T47D (cell line): Measurements from ENCODE around the gene MAGI2.

Experiments used
- DNase-seq, 2 experiments: peaks; one replicate each; pipeline versions ENCODE4 v3.0.0 to v3.0.0-alpha.2; 2011 to 2012; ENCODE audit warnings: low read depth in 1 of 2, low spot score in 1 of 2
- JUND ChIP-seq: IDR thresholded peaks from 2 replicates; pipeline ENCODE4 v1.6.1; 2012; ENCODE audit warnings: low read depth
- in situ Hi-C: cut with HindIII; loops from 2 replicates; pipeline ENCODE4 v1.10.0; 2016; ENCODE audit warnings: low sequenced_read_pairs, low pct_unique_long_range_greater_than_20kb

MAGI2 gene

GRCh38 chr7:78720066-78720465 is 733.4 kb downstream of the MAGI2 start:
- TF ChIP-seq JUND, result no peak

GRCh38 chr7:78718212-78718611 is 735.3 kb downstream of the MAGI2 start:
- no peak for DNase-seq
- in situ Hi-C loops, result no loop called here
- TF ChIP-seq JUND, result no peak

More at GRCh38 chr7:78720066-78720465, 733.4 kb downstream of the MAGI2 start:
- DNase-seq, result no peak
- in situ Hi-C loops, result no loop called here

GRCh38 chr7:78716876-78717275 is 736.6 kb downstream of the MAGI2 start:
- no peak for DNase-seq
- in situ Hi-C loops, result no loop called here
- TF ChIP-seq JUND, result no peak

- in situ Hi-C loops, result no loop called here
- no peak for TF ChIP-seq JUND
These were observed 739.1 kb downstream of the MAGI2 start for GRCh38 chr7:78714356-78714755.

GRCh38 chr7:78712111-78712510 is 741.4 kb downstream of the MAGI2 start:
- TF ChIP-seq JUND, result no peak
- in situ Hi-C loops, result no loop called here
- no peak for DNase-seq

More at GRCh38 chr7:78714356-78714755, 739.1 kb downstream of the MAGI2 start:
- DNase-seq, result no peak

- no peak for DNase-seq
- in situ Hi-C loops, result no loop called here
- TF ChIP-seq JUND, result no peak
These were observed 743.8 kb downstream of the MAGI2 start for GRCh38 chr7:78709658-78710057.

GRCh38 chr7:78704504-78704903 is 749.0 kb downstream of the MAGI2 start:
- TF ChIP-seq JUND, result no peak
- in situ Hi-C loops, result no loop called here

GRCh38 chr7:78703391-78703790 is 750.1 kb downstream of the MAGI2 start:
- in situ Hi-C loops, result no loop called here
- no peak for TF ChIP-seq JUND
- DNase-seq, result no peak

More at GRCh38 chr7:78704504-78704903, 749.0 kb downstream of the MAGI2 start:
- no peak for DNase-seq

- no peak for DNase-seq
- no peak for TF ChIP-seq JUND
- in situ Hi-C loops, result no loop called here
These were observed 750.7 kb downstream of the MAGI2 start for GRCh38 chr7:78702770-78703169.

- TF ChIP-seq JUND, result no peak
- in situ Hi-C loops, result no loop called here
These were observed 757.6 kb downstream of the MAGI2 start for GRCh38 chr7:78695826-78696225.

GRCh38 chr7:78691584-78691983 is 761.9 kb downstream of the MAGI2 start:
- no peak for TF ChIP-seq JUND
- DNase-seq, result no peak
- in situ Hi-C loops, result no loop called here

More at GRCh38 chr7:78695826-78696225, 757.6 kb downstream of the MAGI2 start:
- DNase-seq, result no peak

GRCh38 chr7:78690174-78690573 is 763.3 kb downstream of the MAGI2 start:
- no peak for TF ChIP-seq JUND
- DNase-seq, result no peak
- in situ Hi-C loops, result no loop called here

- no peak for DNase-seq
- no peak for TF ChIP-seq JUND
- in situ Hi-C loops, result no loop called here
These were observed 765.1 kb downstream of the MAGI2 start for GRCh38 chr7:78688376-78688775.

GRCh38 chr7:78686189-78686588 is 767.3 kb downstream of the MAGI2 start:
- no peak for DNase-seq
- in situ Hi-C loops, result no loop called here
- no peak for TF ChIP-seq JUND
